A549 treated with dexamethasone at 1 μM for 4 hours (cell line): ENCODE measurements around the gene CCDC43. TPM values are rescaled to one million over a fixed set of nuclear protein-coding genes. Genes with fewer than 3 reads are reported as not detected.

Experiments
- total RNA-seq: library from RNA; stranded (reverse); fragments of 200-300 nt; extraction: Qiagen RNA extraction; gene quantifications from 5 replicates; pipeline ENCODE4 v1.2.3, GENCODE V29; 2022

Gene CCDC43, protein sequence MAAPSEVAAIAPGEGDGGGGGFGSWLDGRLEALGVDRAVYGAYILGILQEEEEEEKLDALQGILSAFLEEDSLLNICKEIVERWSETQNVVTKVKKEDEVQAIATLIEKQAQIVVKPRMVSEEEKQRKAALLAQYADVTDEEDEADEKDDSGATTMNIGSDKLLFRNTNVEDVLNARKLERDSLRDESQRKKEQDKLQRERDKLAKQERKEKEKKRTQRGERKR
- 31.1 to 35.8 TPM (median 33.1 TPM) in 5 replicates for total RNA-seq

GRCh38 chr17:44689477-44690217 lies at the start of gene CCDC43:
Gene CCDC43 (minus strand): TSS chr17:44689776. CDS start chr17:44689753, 23 bp downstream.

DNA sequence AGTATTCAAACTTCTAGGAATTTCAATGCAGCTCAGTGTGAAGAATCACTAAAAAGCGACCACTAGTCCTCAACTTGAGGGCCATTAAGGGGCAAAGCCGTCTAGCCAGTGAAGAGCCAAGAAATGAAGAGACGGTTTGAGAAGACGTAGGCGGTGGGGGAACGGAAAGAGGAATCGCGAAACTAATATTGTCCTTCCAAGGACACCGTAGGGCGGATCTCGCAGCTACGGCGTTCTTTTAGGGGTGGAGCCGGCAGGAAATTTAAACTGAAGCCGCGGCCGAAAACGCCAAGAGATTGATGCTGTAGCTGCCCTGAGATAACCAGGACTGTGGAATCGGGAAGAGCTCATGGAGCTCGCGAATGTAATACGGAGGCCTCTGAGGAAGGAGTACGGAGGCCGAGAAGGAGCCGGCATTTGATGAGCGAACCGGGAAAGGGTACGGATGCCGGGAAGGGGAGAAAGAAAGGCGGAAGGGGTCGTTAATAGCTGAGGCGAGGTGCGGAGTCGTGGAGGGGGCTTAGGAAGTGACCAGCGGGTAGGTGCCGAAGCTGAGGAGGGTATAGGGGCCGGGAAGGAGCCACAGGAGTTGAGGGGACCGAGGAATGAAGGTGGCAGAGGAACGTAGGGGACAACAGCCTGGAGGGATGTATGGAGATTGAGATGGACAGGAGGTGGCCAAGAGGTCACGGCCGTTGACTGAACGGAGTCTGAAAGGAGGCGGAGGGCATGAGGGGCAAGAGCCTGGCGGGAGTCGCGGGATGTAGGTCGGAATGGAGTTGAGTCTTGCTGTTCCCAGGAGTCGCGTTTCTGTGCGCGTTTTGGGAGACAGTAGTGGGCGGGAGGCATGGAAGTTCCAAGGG lies 19.1 kb upstream of the CCDC43 start, which contains the start of gene DBF4B:
Gene DBF4B, plus strand, starts transcription at position 265 of the 863 bp plus-strand sequence. Its CDS starts 156 bp downstream, at position 421.

GRCh38 chr17:44655983-44656710 lies 33.4 kb downstream of the CCDC43 start, which contains the start of gene MEIOC:
Gene MEIOC (plus strand): TSS chr17:44656468. CDS start chr17:44656614, 146 bp downstream.

Other genes starting within 250 kb of the CCDC43 start
- 17.4 to 26.7 TPM (median 23.4 TPM) in 5 replicates for gene GPATCH8, start 186.4 kb downstream of the CCDC43 start, total RNA-seq
- gene FZD2, start 132.3 kb downstream of the CCDC43 start, total RNA-seq = 19.8 to 30.4 TPM (median 27.7 TPM) in 5 replicates
- 1.7 to 3.8 TPM (median 2.8 TPM) in 5 replicates for gene MEIOC, start 33.3 kb downstream of the CCDC43 start, total RNA-seq
- gene DBF4B, start 18.9 kb upstream of the CCDC43 start, total RNA-seq = 17.9 to 24.5 TPM (median 23.0 TPM) in 5 replicates
- gene ADAM11, start 69.2 kb upstream of the CCDC43 start, total RNA-seq = 1.2 to 2.2 TPM (median 1.9 TPM) in 5 replicates
- 24.4 to 34.2 TPM (median 32.2 TPM) in 5 replicates for gene GJC1, start 140.5 kb upstream of the CCDC43 start, total RNA-seq
- gene HIGD1B, start 158.1 kb upstream of the CCDC43 start, total RNA-seq = not detected in 5 replicates
- gene EFTUD2, start 209.7 kb upstream of the CCDC43 start, total RNA-seq = 142 to 168 TPM (median 157 TPM) in 5 replicates
- gene GFAP, start 225.7 kb upstream of the CCDC43 start, total RNA-seq = 0.37 to 0.66 TPM (median 0.61 TPM) in 5 replicates